Hepatocyte (in vitro differentiated cells): ENCODE data around the gene KYAT1. TPM values are rescaled to one million over a fixed set of nuclear protein-coding genes. Genes with fewer than 3 reads are reported as not detected.
A peak's percentile ranks its signal among the peaks of the same experiment; 100 is the strongest.
"Not testable (repeated sequence)": the region's sequence is repeated elsewhere in the genome, so short reads cannot be mapped to it uniquely, and the experiment has no call there.

Experiments used
- DNase-seq: peaks from one replicate; pipeline ENCODE4 v3.0.0-alpha.2; 2016; ENCODE audit warnings: low spot score
- H2AFZ ChIP-seq: fragments of 200-600 bp; sonication (generic); 2 replicates; pipeline ENCODE4 v1.6.0; 2016; ENCODE audit warnings: antibody characterized with exemption, mild to moderate bottlenecking
- H3K27ac ChIP-seq: fragments of 200-600 bp; sonication (generic); 2 replicates; pipeline ENCODE4 v1.5.1; 2016; ENCODE audit warnings: mild to moderate bottlenecking
- H3K27me3 ChIP-seq: fragments of 200-600 bp; sonication (generic); 2 replicates; pipeline ENCODE4 v1.6.1; 2016
- H3K36me3 ChIP-seq: fragments of 200-600 bp; sonication (generic); replicated peaks from 2 replicates; pipeline ENCODE4 v1.5.1; 2016; ENCODE audit warnings: low read depth; ENCODE audit not compliant: insufficient read depth
- H3K4me1 ChIP-seq: fragments of 200-600 bp; sonication (generic); 2 replicates; pipeline ENCODE4 v1.5.1; 2016; ENCODE audit warnings: mild to moderate bottlenecking, moderate library complexity; ENCODE audit not compliant: insufficient read depth
- H3K4me2 ChIP-seq: fragments of 200-600 bp; sonication (generic); 2 replicates; pipeline ENCODE4 v1.6.0; 2016
- H3K4me3 ChIP-seq: fragments of 200-600 bp; sonication (generic); 2 replicates; pipeline ENCODE4 v1.5.1; 2016; ENCODE audit warnings: mild to moderate bottlenecking
- H3K79me2 ChIP-seq: fragments of 200-600 bp; sonication (generic); 2 replicates; pipeline ENCODE4 v1.6.0; 2017; ENCODE audit warnings: mild to moderate bottlenecking
- H3K9me2 ChIP-seq: fragments of 200-600 bp; sonication (generic); replicated peaks from 2 replicates; pipeline ENCODE4 v1.6.0; 2017; ENCODE audit warnings: mild to moderate bottlenecking; ENCODE audit not compliant: insufficient read depth
- H3K9me3 ChIP-seq: fragments of 200-600 bp; sonication (generic); 2 replicates; pipeline ENCODE4 v1.5.1; 2016; ENCODE audit warnings: low read depth, mild to moderate bottlenecking
- H4K20me1 ChIP-seq: fragments of 200-600 bp; sonication (generic); 2 replicates; pipeline ENCODE4 v1.6.0; 2016; ENCODE audit warnings: mild to moderate bottlenecking; ENCODE audit not compliant: insufficient read depth, poor library complexity, severe bottlenecking
- CTCF ChIP-seq: fragments of 200-600 bp; sonication (generic); IDR thresholded peaks from 2 replicates; pipeline ENCODE4 v1.5.1; 2016; ENCODE audit warnings: antibody characterized with exemption, mild to moderate bottlenecking; ENCODE audit not compliant: poor library complexity
- EZH2 ChIP-seq: fragments of 200-600 bp; sonication (generic); IDR thresholded peaks from 2 replicates; pipeline ENCODE4 v1.6.1; 2016; ENCODE audit warnings: antibody characterized with exemption, mild to moderate bottlenecking, borderline replicate concordance
- EZH2phosphoT487 ChIP-seq: fragments of 200-600 bp; sonication (generic); IDR thresholded peaks from one replicate; pipeline ENCODE4 v1.6.1; 2018; ENCODE audit warnings: antibody characterized with exemption, mild to moderate bottlenecking, low read depth, moderate library complexity; ENCODE audit not compliant: unreplicated experiment, severe bottlenecking
- WGBS: methylation state at CpG from one replicate; pipeline ENCODE4 v1.1.6; 2016; ENCODE audit warnings: low lambda C conversion rate; ENCODE audit errors: missing lambda C conversion rate; 5-methylcytosine and 5-hydroxymethylcytosine counted together
- polyA plus RNA-seq: library from polyadenylated mRNA; unstranded; fragments of >200 nt; fragmentation: Nextera tagmentation; extraction: Ambion mirVana; gene quantifications from 2 replicates; pipeline ENCODE4 v1.2.1, GENCODE V29; 2016
- total RNA-seq: library from RNA; depleted of rRNA; stranded (reverse); fragments of >200 nt; gene quantifications from 2 replicates; pipeline ENCODE4 v1.2.3, GENCODE V29; 2014

Gene KYAT1
- total and polyA plus RNA-seq, 2 experiments from 2014 or later, result 5.1 to 8.7 TPM

GRCh38 chr9:128877852-128878251 is 3.9 kb downstream of the KYAT1 start:
- H3K4me2 ChIP-seq, result no peak overlapping the region

GRCh38 chr9:128870941-128871265 is 10.8 kb downstream of the KYAT1 start:
- H3K27ac ChIP-seq, DNase-seq, H3K4me2 ChIP-seq, H3K4me1 ChIP-seq, H4K20me1 ChIP-seq, H3K9me2 ChIP-seq, H2AFZ ChIP-seq, H3K79me2 ChIP-seq, H3K9me3 ChIP-seq, H3K36me3 ChIP-seq, H3K27me3 ChIP-seq, H3K4me3 ChIP-seq: not testable (repeated sequence)
- WGBS, result 91% methylated on average over 7 of the region's 7 CpGs

More at GRCh38 chr9:128877852-128878251, 3.9 kb downstream of the KYAT1 start:
- Histone ChIP-seq H3K4me3 (no peak overlapping the region), H3K9me2 (no peaks in the 10 kb centered on the region), H3K27ac (no peak overlapping the region), H3K27me3 (no peaks in the 10 kb centered on the region), H3K4me1 (peaks cover 5% of the 10 kb centered on the region), H2AFZ (no peak overlapping the region), H3K79me2 (peaks cover 12% of the 10 kb centered on the region), H4K20me1 (no peaks in the 10 kb centered on the region), H3K36me3 (no peaks in the 10 kb centered on the region), H3K9me3 (no peaks in the 10 kb centered on the region)
- 89% methylated on average over 5 of the region's 5 CpGs for WGBS
- TF ChIP-seq EZH2phosphoT487, result no peak
- no peak for TF ChIP-seq EZH2
- TF ChIP-seq CTCF, result no peak
- no peak for DNase-seq

GRCh38 chr9:128870128-128870940 is 11.4 kb downstream of the KYAT1 start:
- no peaks in the 10 kb centered on the region for H3K79me2 ChIP-seq
- no peaks in the 10 kb centered on the region for H4K20me1 ChIP-seq
- H3K27me3 ChIP-seq, result no peaks in the 10 kb centered on the region
- TF ChIP-seq EZH2phosphoT487 (no peak), CTCF (no peak), EZH2 (no peak)
- no peak overlapping the region for H3K4me3 ChIP-seq
- no peak overlapping the region for H3K4me2 ChIP-seq
- H2AFZ ChIP-seq, result no peak overlapping the region
- H3K4me1 ChIP-seq, result no peaks in the 10 kb centered on the region
- no peak overlapping the region for H3K27ac ChIP-seq
- H3K9me2 ChIP-seq, result no peaks in the 10 kb centered on the region
- no peaks in the 10 kb centered on the region for H3K9me3 ChIP-seq
- WGBS, result 92% methylated on average over 7 of the region's 7 CpGs
- DNase-seq, result no peak
- no peaks in the 10 kb centered on the region for H3K36me3 ChIP-seq

GRCh38 chr9:128863647-128864046 is 18.1 kb downstream of the KYAT1 start:
- Histone ChIP-seq H3K9me3 (no peaks in the 10 kb centered on the region), H4K20me1 (no peaks in the 10 kb centered on the region), H2AFZ (no peak overlapping the region), H3K4me3 (no peak overlapping the region), H3K4me2 (no peak overlapping the region), H3K27ac (no peak overlapping the region), H3K27me3 (no peaks in the 10 kb centered on the region), H3K4me1 (no peaks in the 10 kb centered on the region), H3K36me3 (no peaks in the 10 kb centered on the region), H3K9me2 (no peaks in the 10 kb centered on the region), H3K79me2 (no peaks in the 10 kb centered on the region)
- DNase-seq, result peak; percentile 79
- TF ChIP-seq CTCF, result peak; percentile 77
- no peak for TF ChIP-seq EZH2phosphoT487
- 42% methylated on average over 8 of the region's 10 CpGs for WGBS
